ENCODE data around the gene ADGRE3.
"Not testable (repeated sequence)": the region's sequence is repeated elsewhere in the genome, so short reads cannot be mapped to it uniquely, and the experiment has no call there.

DNA sequence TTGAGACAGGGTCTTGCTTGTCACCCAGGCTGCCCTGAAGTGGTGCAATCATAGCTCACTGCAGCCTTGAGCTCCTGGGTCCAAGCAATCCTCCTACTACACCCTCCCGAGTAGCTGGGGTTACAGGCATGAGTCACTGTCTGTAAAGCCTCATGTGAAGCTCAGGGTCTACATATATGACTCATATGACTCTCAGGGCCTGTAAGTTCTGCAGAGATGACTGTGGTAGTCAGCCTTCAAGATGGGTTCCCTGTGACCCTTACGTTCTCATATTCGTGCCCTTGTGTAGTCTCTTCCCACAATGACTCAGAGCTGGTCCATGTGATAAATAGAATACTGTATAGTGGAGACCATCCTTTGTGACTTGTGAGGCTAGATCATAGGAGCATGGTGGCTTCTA is 89.5 kb downstream of the ADGRE3 start:
- TF ChIP-seq ZNF48 (tag by site-specific recombination; IDR thresholded peaks at IDR 0.05) = not testable (repeated sequence)
- TF ChIP-seq, protein P1, sequence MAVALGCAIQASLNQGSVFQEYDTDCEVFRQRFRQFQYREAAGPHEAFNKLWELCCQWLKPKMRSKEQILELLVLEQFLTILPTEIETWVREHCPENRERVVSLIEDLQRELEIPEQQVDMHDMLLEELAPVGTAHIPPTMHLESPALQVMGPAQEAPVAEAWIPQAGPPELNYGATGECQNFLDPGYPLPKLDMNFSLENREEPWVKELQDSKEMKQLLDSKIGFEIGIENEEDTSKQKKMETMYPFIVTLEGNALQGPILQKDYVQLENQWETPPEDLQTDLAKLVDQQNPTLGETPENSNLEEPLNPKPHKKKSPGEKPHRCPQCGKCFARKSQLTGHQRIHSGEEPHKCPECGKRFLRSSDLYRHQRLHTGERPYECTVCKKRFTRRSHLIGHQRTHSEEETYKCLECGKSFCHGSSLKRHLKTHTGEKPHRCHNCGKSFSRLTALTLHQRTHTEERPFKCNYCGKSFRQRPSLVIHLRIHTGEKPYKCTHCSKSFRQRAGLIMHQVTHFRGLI (tag by site-specific recombination; IDR thresholded peaks at IDR 0.05) = not testable (repeated sequence)
